Small intestine (tissue), 7 donors: ENCODE results near the gene TH. TPM values are rescaled to one million over a fixed set of nuclear protein-coding genes. Genes with fewer than 3 reads are reported as not detected.

Experiments
- DNase-seq, 2 donors: peaks; one replicate each; pipeline versions ENCODE4 v3.0.0 to v3.0.0-alpha.2; 2013
- FAIRE-seq: peaks from 2 replicates; lab custom pipeline; 2012; peaks lifted over from hg19 to GRCh38; lab: Jason Lieb, UNC
- H3K27ac ChIP-seq, 3 donors: one replicate each; pipeline ENCODE4 v1.5.1; 2013; ENCODE audit warnings: low read length in 2 of 3, mild to moderate bottlenecking in 2 of 3, control low read depth in 1 of 3, inconsistent platforms in 1 of 3, low read depth in 1 of 3, moderate library complexity in 1 of 3
- H3K27me3 ChIP-seq, 3 donors: one replicate each; pipeline ENCODE4 v1.6.1; 2013; ENCODE audit warnings: low read length in 3 of 3, inconsistent platforms in 1 of 3; ENCODE audit not compliant: control insufficient read depth in 3 of 3, insufficient read depth in 3 of 3
- H3K36me3 ChIP-seq, 3 donors: one replicate each; pipeline ENCODE4 v1.6.1; 2013; ENCODE audit warnings: low read length in 3 of 3, inconsistent platforms in 1 of 3, low read depth in 1 of 3, mild to moderate bottlenecking in 1 of 3, moderate library complexity in 1 of 3; ENCODE audit not compliant: control insufficient read depth in 3 of 3, insufficient read depth in 2 of 3
- H3K4me1 ChIP-seq, 3 donors: one replicate each; pipeline ENCODE4 v1.6.1; 2013; ENCODE audit warnings: low read length in 2 of 3, inconsistent platforms in 1 of 3, low read depth in 1 of 3, mild to moderate bottlenecking in 1 of 3, moderate library complexity in 1 of 3; ENCODE audit not compliant: control insufficient read depth in 3 of 3, insufficient read depth in 2 of 3
- H3K4me3 ChIP-seq, 3 donors: one replicate each; pipeline ENCODE4 v1.5.1; 2013; ENCODE audit warnings: low read length in 3 of 3, control low read depth in 1 of 3, inconsistent platforms in 1 of 3, low read depth in 1 of 3, mild to moderate bottlenecking in 1 of 3, moderate library complexity in 1 of 3
- H3K9me3 ChIP-seq, 2 donors: one replicate each; pipeline ENCODE4 v1.6.1; 2013; ENCODE audit warnings: low read depth in 1 of 2, low read length in 1 of 2; ENCODE audit not compliant: control insufficient read depth in 2 of 2, insufficient read depth in 1 of 2
- WGBS, 3 donors: extraction: QIAGEN DNeasy Blood & Tissue Kit; methylation state at CpG; one replicate each; pipeline ENCODE4 v1.1.7; 2013; 5-methylcytosine and 5-hydroxymethylcytosine counted together
- polyA plus RNA-seq, 4 donors: library from polyadenylated mRNA; stranded (reverse) in 3 of 4; unstranded in 1 of 4; fragments of 200-250 nt in 3 of 4; fragments of 120-200 nt in 1 of 4; gene quantifications; one replicate each; pipeline versions ENCODE4 v1.2.1 to v1.2.3, GENCODE V29; 2013
- donor health status: healthy with polysubstance abuse.
- donor health status: control.
- donor health status: control.
- donor health status: Bipolar disorder and iron deficiency.
- donor health status: healthy.

The TH gene
- polyA plus RNA-seq, 4 donors: 0.10 to 1.7 TPM; not detected in 2

GRCh38 chr11:2121227-2122130, 50.1 kb downstream of the TH start:
- no peaks in the 10 kb centered on the region for H3K4me1 ChIP-seq
- FAIRE-seq (no peak), DNase-seq (no peak)
- H3K4me3 ChIP-seq: no peak overlapping the region
- 70 to 83% (median 78%) methylated on average over 21 of the region's 21 CpGs for WGBS, 3 donors
- H3K27ac ChIP-seq: no peak overlapping the region
- H3K27me3 ChIP-seq: peaks cover 3 to 31% (median 4%) of the 10 kb centered on the region in 3 donors
- no peaks in the 10 kb centered on the region for H3K36me3 ChIP-seq
- peaks cover 0 to 12% of the 10 kb centered on the region in 2 donors for H3K9me3 ChIP-seq

- no peak for FAIRE-seq
- Histone ChIP-seq H3K9me3 (peaks cover 0 to 21% of the 10 kb centered on the region in 2 donors), H3K27me3 (peaks cover 3 to 31% (median 4%) of the 10 kb centered on the region in 3 donors), H3K36me3 (no peaks in the 10 kb centered on the region), H3K27ac (no peak overlapping the region), H3K4me1 (no peaks in the 10 kb centered on the region), H3K4me3 (no peak overlapping the region)
- no peak for DNase-seq
- WGBS, 3 donors: 49 to 68% (median 61%) methylated on average over 19 to 23 of the region's 23 CpGs
These were observed 51.1 kb downstream of the TH start for GRCh38 chr11:2120359-2121100.

DNA sequence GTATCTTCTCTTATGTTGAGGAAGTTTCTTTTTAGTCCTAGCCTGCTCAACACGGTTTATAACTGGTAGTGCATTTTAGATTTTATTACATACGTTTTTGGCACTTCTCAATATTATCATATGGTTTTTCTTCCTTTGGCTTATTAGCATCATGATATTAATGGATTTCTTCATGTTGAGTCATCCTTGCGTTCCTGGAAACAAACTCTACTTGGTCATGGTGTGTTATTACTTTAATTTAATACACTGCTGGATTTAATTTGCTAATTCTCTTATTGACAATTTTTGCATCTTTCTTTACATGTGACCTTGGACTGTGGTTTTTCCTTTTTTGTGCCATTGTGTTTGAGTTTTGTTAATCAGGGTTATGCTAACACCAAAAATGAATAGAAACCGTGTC, 52.9 kb downstream of the TH start:
- no peak for DNase-seq
- Histone ChIP-seq H3K27ac (no peak overlapping the region), H3K36me3 (no peaks in the 10 kb centered on the region), H3K4me3 (no peak overlapping the region), H3K9me3 (peaks cover 0 to 21% of the 10 kb centered on the region in 2 donors), H3K27me3 (peaks cover 3 to 31% (median 4%) of the 10 kb centered on the region in 3 donors), H3K4me1 (no peaks in the 10 kb centered on the region)
- 77 to 81% (median 78%) methylated on average over 4 of the region's 4 CpGs for WGBS, 3 donors
- FAIRE-seq: no peak

DNA sequence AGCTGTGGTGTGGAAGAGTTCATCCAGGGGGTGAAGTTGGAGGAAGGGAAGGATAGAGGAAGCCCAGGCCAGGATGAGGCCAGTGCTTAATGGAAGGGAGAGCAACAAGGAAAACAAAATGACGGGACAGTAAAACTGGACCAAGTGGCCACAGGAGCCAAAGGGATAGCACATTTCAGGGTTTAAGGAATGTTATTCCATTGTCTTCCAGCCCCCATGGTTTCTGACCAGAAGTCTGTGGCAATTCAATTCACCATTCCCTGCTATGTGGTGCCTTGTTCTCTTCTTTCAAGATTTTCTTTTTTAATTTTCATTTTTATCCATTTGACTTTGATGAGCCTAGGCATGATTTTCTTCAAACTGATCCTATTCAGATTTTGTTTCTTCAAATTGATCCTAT, 54.9 kb downstream of the TH start:
- peaks cover 3 to 22% (median 4%) of the 10 kb centered on the region in 3 donors for H3K27me3 ChIP-seq
- no peaks in the 10 kb centered on the region for H3K4me1 ChIP-seq
- FAIRE-seq (no peak), DNase-seq (no peak)
- no peaks in the 10 kb centered on the region for H3K36me3 ChIP-seq
- peaks cover 0 to 20% of the 10 kb centered on the region in 2 donors for H3K9me3 ChIP-seq
- WGBS, 3 donors: 84 to 87% (median 86%) methylated on average over 1 of the region's 1 CpG
- no peak overlapping the region for H3K4me3 ChIP-seq
- H3K27ac ChIP-seq: no peak overlapping the region

DNA sequence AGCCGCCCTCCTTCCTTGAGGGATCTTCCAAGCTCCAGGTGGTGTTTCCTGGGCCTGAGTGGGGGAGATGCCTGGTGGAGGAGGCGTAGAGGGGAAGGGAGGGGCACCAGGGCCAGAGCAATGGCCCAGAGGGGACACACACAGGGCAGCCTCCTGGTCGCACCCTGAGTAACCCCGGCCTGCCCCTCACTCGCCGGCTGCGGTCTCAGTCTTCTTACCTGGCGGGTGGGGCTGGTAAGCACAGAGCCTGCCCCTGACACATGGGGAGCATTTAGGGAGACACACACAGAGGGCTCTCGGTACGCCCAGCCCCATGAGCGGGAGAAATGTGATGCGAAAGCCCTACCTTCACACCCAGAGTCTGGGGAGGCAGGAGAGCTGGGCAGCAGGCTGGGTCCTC, 56.3 kb downstream of the TH start:
- WGBS, 3 donors: 94 to 96% (median 95%) methylated on average over 12 of the region's 12 CpGs
- FAIRE-seq (no peak), DNase-seq (no peak)
- H3K4me3 ChIP-seq: no peak overlapping the region
- H3K36me3 ChIP-seq: no peaks in the 10 kb centered on the region
- H3K27me3 ChIP-seq: peaks cover 0 to 10% (median 4%) of the 10 kb centered on the region in 3 donors
- no peak overlapping the region for H3K27ac ChIP-seq
- H3K9me3 ChIP-seq: peaks cover 0 to 20% of the 10 kb centered on the region in 2 donors
- H3K4me1 ChIP-seq: no peaks in the 10 kb centered on the region

- peaks cover 0 to 23% of the 10 kb centered on the region in 2 donors for H3K9me3 ChIP-seq
- no peak overlapping the region for H3K4me3 ChIP-seq
- no peaks in the 10 kb centered on the region for H3K4me1 ChIP-seq
- H3K27me3 ChIP-seq: peaks cover 0 to 4% (median 2%) of the 10 kb centered on the region in 3 donors
- 82 to 84% (median 82%) methylated on average over 30 to 32 of the region's 32 CpGs for WGBS, 3 donors
- no peak overlapping the region for H3K27ac ChIP-seq
- no peak for FAIRE-seq
- DNase-seq: no peak
- no peaks in the 10 kb centered on the region for H3K36me3 ChIP-seq
These were observed 57.0 kb downstream of the TH start for GRCh38 chr11:2114430-2115241.
